ENCODE data around the gene PALLD.

GRCh38 chr4:168723020-168723419, 226.2 kb downstream of the PALLD start:
- no peak for TF ChIP-seq EP300 (IDR thresholded peaks at IDR 0.05)
- TF ChIP-seq POLR2A (IDR thresholded peaks at IDR 0.05) = no peak
- no peak for TF ChIP-seq CTCF (IDR thresholded peaks at IDR 0.05)

Data from suprapubic skin (tissue), 3 donors.